Erythroblast (primary cell): ENCODE results near the gene FAM83C.

Source experiments
- GATA1 ChIP-seq: IDR thresholded peaks from 2 replicates; pipeline ENCODE4 v1.6.1; 2011; ENCODE audit warnings: low read depth, mild to moderate bottlenecking, control low read depth, low read length, moderate library complexity
- POLR2A ChIP-seq: IDR thresholded peaks from 2 replicates; pipeline ENCODE4 v1.6.1; 2011; ENCODE audit warnings: mild to moderate bottlenecking, low read length

DNA sequence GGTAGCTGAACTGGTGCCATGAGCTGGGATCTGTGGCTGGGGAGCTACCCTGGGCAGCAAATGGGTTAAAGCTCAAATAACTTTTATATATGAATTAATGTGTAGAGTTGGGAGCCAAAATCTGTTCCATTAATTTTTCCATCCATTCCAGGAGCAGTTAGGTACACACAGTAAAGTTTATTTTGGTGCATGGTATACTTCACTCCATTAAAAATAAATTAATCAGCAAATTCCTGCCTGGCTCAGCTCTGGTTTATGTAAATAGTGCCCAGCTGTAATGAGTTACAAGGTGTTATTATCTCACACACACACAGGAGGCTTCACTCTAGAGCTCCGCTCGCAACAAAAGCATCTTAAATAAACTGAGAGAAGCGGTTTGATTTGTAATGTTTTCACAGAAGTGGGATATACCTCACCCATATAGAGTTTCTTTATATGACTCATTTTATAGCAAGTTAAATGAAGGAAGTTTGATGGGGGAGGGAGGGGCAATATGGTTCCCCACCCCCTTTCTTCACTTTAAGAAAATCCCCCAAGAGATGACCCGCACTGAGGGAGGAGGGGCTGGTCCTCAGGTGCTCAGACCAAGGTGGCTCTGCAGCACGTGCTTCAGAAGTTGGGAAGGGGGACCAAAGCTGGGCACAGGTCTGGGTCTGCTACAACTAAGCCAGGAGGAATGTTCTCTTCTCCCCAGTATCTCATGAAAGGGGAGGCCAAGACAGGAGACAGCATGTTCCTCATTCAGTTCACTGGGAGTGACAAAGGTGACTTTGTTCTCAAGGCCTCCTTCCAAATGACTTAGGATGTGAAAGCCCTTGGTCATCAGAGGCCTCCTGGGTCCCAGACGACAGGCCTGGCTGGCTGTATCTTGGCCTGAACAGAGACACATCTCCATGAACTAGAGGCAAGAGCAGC is 10.5 kb upstream of the FAM83C start:
- TF ChIP-seq POLR2A = no peak
- no peak for TF ChIP-seq GATA1
